ENCODE results near the gene SLC37A1. TPM values are rescaled to one million over a fixed set of nuclear protein-coding genes. Genes with fewer than 3 reads are reported as not detected.

SLC37A1 gene
- total RNA-seq, 1 experiment from 2014 or later, result 23.5 TPM

GRCh38 chr21:42522271-42522670 lies 8.6 kb downstream of the SLC37A1 start:
- Histone ChIP-seq H4K20me1 (ENCODE audit: insufficient read depth) (no peaks in the 10 kb centered on the region), H2AFZ (no peak overlapping the region), H3K36me3 (ENCODE audit: low read depth) (peaks cover 13% of the 10 kb centered on the region), H3K27me3 (ENCODE audit: insufficient read depth, low read depth) (no peaks in the 10 kb centered on the region), H3F3A (ENCODE audit: insufficient read depth, low read depth) (peaks cover 18% of the 10 kb centered on the region; the same call in 1 of the 2 replicates), H3K9me2 (ENCODE audit: insufficient read depth) (no peaks in the 10 kb centered on the region), H3K4me1 (replicated peaks; ENCODE audit: insufficient read depth) (peaks cover 21% of the 10 kb centered on the region), H3K27ac (no peak overlapping the region), H3K9me3 (ENCODE audit: insufficient read depth, low read depth) (no peaks in the 10 kb centered on the region), H3K4me3 (no peak overlapping the region), H3K79me2 (ENCODE audit: low read depth) (peaks cover 84% of the 10 kb centered on the region), H3K4me2 (no peak overlapping the region)
- no peak for DNase-seq
- CTCF ChIA-PET, result no interaction called here
- POLR2A ChIA-PET (ENCODE audit: unreplicated experiment), result no interaction called here
- TF ChIP-seq CTCF (conservative IDR thresholded peaks at IDR 0.05) (no peak), EZH2 (IDR thresholded peaks at IDR 0.05; ENCODE audit: low read depth) (no peak)
- intact Hi-C loops (cut with micrococcal nuclease; ENCODE audit: unreplicated experiment), result no loop called here
- BruUV-seq (replicated peaks), result no TSS peak

DNA sequence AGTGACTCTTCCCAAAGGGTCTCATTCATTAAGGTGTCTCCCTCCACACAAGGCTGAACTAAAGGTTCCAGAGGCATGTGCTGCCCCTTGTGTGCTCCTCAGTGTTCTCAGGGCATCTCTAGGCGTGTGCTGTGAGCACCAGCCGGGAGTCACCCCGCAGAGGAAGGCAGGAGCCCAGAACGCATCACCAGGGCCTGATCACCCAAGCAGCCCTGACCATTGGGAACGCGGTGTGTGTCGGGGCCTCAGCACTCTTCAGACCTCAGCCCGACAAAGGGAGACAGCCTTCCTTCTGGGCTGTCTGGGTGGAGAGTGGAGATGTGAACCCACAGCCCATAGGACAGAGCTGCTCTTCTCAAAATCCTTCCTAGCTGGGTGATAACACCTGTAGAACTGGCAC lies 9.1 kb downstream of the SLC37A1 start:
- H3K4me1 ChIP-seq (replicated peaks; ENCODE audit: insufficient read depth), result peaks cover 16% of the 10 kb centered on the region
- H3K36me3 ChIP-seq (ENCODE audit: low read depth), result peaks cover 13% of the 10 kb centered on the region
- H3K27ac ChIP-seq, result no peak overlapping the region
- H3K27me3 ChIP-seq (ENCODE audit: insufficient read depth, low read depth), result no peaks in the 10 kb centered on the region
- H3F3A ChIP-seq (ENCODE audit: insufficient read depth, low read depth), result peaks cover 13% of the 10 kb centered on the region; the same call in 1 of the 2 replicates
- intact Hi-C loops (cut with micrococcal nuclease; ENCODE audit: unreplicated experiment), result no loop called here
- CTCF ChIA-PET, result interaction anchor here (0.6 kb wide), 1 partner anchor 321 kb away, joined by 3 read pairs; no protein-coding TSS in a partner anchor
- TF ChIP-seq CTCF (conservative IDR thresholded peaks at IDR 0.05) (no peak), EZH2 (IDR thresholded peaks at IDR 0.05; ENCODE audit: low read depth) (no peak)
- no peak for DNase-seq
- H4K20me1 ChIP-seq (ENCODE audit: insufficient read depth), result no peaks in the 10 kb centered on the region
- H3K4me2 ChIP-seq, result no peak overlapping the region
- BruUV-seq (replicated peaks), result no TSS peak
- no peak overlapping the region for H3K4me3 ChIP-seq
- no peak overlapping the region for H2AFZ ChIP-seq
- POLR2A ChIA-PET (ENCODE audit: unreplicated experiment), result no interaction called here
- no peaks in the 10 kb centered on the region for H3K9me3 ChIP-seq (ENCODE audit: insufficient read depth, low read depth)
- H3K9me2 ChIP-seq (ENCODE audit: insufficient read depth), result no peaks in the 10 kb centered on the region
- peaks cover 80% of the 10 kb centered on the region for H3K79me2 ChIP-seq (ENCODE audit: low read depth)

DNA sequence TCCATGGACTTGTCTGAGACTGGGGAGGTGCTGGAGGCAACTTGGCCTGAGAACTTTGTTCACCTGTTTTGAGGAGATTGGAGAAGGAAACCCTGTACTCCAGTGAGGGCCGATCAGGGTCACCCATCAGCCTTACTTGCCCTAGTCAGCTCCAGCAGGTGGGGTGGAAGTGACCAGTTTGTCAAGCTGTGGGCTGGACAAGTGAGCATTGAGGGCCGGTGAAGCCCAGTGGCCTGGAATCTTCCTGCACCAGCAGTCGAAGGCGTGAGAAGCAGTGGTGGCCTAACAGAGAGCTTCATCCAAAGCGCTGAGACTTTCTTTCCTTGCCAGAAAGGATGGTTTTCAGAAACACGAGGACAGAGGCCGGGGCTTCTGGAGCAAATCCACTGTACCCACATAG lies 9.6 kb downstream of the SLC37A1 start:
- TF ChIP-seq CTCF (conservative IDR thresholded peaks at IDR 0.05) (no peak), EZH2 (IDR thresholded peaks at IDR 0.05; ENCODE audit: low read depth) (no peak)
- no peak overlapping the region for H3K4me3 ChIP-seq
- H3K27me3 ChIP-seq (ENCODE audit: insufficient read depth, low read depth), result no peaks in the 10 kb centered on the region
- H3K79me2 ChIP-seq (ENCODE audit: low read depth), result peaks cover 81% of the 10 kb centered on the region
- POLR2A ChIA-PET (ENCODE audit: unreplicated experiment), result no interaction called here
- CTCF ChIA-PET, result interaction anchor here (0.6 kb wide), 1 partner anchor 321 kb away, joined by 3 read pairs; no protein-coding TSS in a partner anchor
- no peaks in the 10 kb centered on the region for H3K9me2 ChIP-seq (ENCODE audit: insufficient read depth)
- H3K4me1 ChIP-seq (replicated peaks; ENCODE audit: insufficient read depth), result peaks cover 12% of the 10 kb centered on the region
- H3K27ac ChIP-seq, result no peak overlapping the region
- no peak for DNase-seq
- H3K36me3 ChIP-seq (ENCODE audit: low read depth), result peaks cover 13% of the 10 kb centered on the region
- peaks cover 8% of the 10 kb centered on the region; the same call in 1 of the 2 replicates for H3F3A ChIP-seq (ENCODE audit: insufficient read depth, low read depth)
- intact Hi-C loops (cut with micrococcal nuclease; ENCODE audit: unreplicated experiment), result no loop called here
- H4K20me1 ChIP-seq (ENCODE audit: insufficient read depth), result no peaks in the 10 kb centered on the region
- no peaks in the 10 kb centered on the region for H3K9me3 ChIP-seq (ENCODE audit: insufficient read depth, low read depth)
- H2AFZ ChIP-seq, result no peak overlapping the region
- no peak overlapping the region for H3K4me2 ChIP-seq
- no TSS peak for BruUV-seq (replicated peaks)
